GM18870 (cell line): ENCODE results near the gene CD1C.
"Not testable (repeated sequence)": the region's sequence is repeated elsewhere in the genome, so short reads cannot be mapped to it uniquely, and the experiment has no call there.

ENCODE experiments used
- ATAC-seq: cut with Tn5 transposase; IDR thresholded peaks from one replicate; pipeline ENCODE4 v1.9.1; 2021; ENCODE audit warnings: moderate library complexity; ENCODE audit not compliant: unreplicated experiment

Gene CD1C

DNA sequence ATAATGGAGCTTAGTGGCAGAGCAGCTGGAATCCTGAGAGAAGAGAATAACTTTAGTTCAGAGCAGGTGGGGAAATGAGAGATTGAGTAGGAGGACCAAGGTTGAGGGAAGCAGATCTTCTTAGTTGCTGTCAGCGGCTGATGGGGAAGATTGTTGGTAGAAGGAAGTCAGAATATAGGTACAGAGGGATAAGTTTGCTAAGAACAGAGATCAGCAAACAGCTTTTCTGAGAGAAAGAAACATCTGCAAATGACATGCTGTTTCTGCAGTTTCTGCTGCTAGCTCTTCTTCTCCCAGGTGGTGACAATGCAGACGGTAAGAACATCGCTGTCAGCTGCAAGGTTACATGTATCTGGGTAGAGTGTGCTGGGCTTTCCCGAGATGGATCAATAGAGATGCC, at the start of gene CD1C:
CD1C (plus strand) TSS at position 113 of the 400 bp plus-strand sequence; CDS start at position 255, 142 bp downstream.
- no peak for ATAC-seq

- ATAC-seq: no peak
These were observed 43.1 kb upstream of the CD1C start for GRCh38 chr1:158246650-158247049.

DNA sequence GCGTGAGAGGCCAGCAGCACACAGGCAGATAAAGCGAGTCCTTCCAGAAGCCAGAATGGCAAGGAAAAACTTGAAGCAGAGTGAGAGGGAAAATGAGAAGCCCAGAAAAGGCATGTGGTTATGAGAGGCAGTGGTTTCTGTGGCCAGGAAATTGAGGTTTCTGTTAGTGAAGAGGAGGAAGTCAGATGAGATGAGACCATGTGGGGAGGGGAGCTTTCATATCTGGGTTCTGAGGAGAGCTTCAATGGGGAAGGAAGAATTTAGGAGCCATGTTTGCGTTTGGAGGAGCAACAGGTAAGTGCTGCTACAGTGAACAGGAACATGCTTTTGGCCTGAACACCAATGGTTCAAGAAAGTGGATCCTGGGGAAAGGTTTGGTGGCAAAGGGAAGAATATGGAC, 41.6 kb upstream of the CD1C start:
- ATAC-seq: peak; percentile 61

GRCh38 chr1:158248771-158249170, 41.0 kb upstream of the CD1C start:
- ATAC-seq: no peak

- no peak for ATAC-seq
These were observed 40.1 kb upstream of the CD1C start for GRCh38 chr1:158249646-158250045.

- ATAC-seq: no peak
These were observed 38.6 kb upstream of the CD1C start for GRCh38 chr1:158251163-158251562.

DNA sequence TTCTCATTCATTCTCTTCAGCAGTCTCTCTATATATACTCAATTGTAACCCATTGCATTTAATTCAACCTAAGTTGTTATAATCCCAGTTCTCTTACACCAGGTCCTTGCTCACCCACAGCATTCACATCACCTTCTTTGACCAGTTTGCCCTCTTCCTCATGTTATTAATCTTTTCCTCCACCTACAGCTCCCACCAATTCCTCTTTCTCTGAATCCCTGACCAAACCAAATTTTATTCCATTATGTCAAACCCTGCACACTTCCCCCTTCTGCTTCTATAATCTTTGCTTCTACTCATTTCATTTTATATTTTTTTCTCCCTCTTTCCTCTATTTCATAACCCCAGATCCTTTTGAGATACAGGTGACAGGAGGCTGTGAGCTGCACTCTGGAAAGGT, 34.1 kb upstream of the CD1C start:
- no peak for ATAC-seq

- not testable (repeated sequence) for ATAC-seq
These were observed 33.0 kb upstream of the CD1C start for GRCh38 chr1:158256747-158257146.

GRCh38 chr1:158257888-158258287, 31.8 kb upstream of the CD1C start:
- ATAC-seq: no peak

DNA sequence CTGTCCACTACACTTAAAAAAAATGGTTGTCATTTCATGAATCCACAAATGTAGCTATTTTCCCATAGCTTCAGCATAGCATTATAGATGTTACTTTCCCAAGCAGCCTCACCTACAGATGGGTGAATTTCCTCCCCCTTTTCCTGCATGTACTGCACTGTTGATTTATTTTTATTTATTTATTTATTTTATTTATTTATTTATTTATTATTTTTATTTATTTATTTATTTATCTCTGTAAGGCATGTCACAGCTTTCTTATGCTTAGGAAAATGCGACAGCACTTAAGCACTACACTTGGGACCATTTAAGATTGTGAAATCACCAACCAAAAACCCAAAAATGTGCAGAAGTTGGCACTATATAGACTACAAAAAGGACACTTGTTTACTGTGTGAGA, 30.6 kb upstream of the CD1C start:
- no peak for ATAC-seq

DNA sequence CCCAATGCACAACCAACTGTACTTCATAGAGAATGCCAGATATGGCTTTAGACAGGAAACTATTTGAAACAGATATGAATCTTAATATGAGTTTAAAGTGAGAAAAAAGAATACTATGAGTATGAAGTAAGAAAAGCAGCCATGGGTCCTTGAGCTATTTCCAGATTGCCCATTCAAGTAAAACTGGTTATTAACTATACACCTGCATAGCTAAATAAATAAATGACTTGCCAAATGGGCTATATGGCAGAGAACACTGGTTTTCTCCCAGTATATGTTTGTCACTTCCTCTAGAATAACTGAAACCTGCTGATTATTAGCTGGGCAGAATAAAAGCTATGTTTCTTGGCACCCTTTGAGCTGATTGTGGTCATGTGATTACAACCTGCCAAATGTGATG, 17.0 kb upstream of the CD1C start:
- ATAC-seq: no peak

DNA sequence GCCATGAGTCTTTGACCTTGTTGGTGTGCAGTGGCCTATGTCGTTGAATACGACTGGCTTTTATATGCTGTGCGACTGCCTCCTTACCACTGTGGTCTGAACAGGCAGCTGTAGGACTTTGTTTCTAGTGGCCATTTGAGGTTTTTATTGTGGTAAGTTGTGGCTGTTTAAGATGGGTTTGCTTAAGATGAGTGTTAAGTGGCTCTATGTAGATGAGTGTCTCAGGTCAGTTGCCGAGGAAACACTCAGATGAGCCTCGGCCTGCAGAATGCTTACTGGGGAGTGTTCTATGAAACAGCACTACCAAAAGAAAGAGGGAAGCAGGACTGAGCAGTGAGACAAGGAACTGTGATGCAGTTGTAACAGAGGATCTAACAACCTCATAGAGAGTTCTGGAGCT, 14.9 kb upstream of the CD1C start:
- peak; percentile 81 for ATAC-seq

DNA sequence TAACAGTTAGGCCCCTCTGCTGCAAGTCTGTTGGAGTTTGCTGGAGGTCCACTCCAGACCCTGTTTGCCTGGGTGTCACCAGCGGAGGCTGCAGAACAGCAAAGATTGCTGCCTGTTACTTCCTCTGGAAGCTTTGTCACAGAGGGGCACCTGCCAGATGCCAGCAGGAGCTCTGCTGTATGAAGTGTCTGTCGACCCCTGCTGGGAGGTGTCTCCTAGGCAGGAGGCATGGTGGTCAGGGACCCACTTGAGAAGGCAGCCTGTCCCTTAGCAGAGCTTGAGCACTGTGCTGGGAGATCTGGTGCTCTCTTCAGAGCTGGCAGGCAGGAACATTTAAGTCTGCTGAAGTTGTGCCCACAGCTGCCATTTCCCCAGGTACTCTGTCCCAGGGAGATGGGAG, 7.3 kb upstream of the CD1C start:
- not testable (repeated sequence) for ATAC-seq

DNA sequence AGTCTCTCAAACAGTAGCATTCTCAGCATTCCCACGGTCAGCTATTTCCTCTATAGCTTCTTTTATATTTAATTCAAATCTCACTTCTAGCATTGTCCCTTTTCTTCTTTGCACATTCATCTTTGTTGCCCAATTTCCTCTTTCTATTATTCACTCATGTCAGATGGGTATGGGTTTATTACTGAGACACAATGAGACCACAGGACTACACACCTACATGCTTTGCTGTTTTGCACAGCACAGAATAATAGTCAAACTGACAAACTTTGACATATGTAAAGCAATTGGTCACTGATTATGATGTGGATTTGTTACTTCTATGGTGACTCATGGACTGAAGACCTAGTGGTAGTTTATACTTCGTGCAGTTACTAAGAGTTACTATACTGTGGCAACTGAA, 5.8 kb upstream of the CD1C start:
- ATAC-seq: peak; percentile 55

DNA sequence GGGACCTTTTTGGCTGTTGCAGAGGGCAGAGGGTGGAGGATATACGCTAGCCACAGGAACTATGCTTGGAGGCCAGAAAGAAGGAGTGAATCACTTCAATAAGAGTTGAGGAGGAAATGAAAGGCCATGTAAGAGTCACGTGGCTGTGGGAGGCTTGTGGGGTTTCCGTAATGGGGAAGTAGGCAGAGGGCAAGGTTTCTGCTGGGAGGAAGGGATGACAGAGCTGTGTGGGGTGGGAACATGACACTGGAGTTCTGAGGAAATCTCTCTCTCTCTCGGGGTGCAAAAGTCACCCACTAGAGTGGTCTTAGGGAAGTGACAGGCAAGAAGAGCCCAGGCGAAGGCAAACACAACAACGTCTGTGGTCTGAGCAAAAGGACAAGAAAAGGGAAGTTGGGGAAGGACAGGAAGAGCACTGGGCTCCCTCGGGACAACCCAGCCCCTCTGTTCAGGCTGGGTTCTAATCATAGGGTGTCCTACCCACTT, 3.9 kb upstream of the CD1C start:
- ATAC-seq: peak; percentile 62

GRCh38 chr1:158286487-158286886, 3.2 kb upstream of the CD1C start:
- ATAC-seq: no peak

DNA sequence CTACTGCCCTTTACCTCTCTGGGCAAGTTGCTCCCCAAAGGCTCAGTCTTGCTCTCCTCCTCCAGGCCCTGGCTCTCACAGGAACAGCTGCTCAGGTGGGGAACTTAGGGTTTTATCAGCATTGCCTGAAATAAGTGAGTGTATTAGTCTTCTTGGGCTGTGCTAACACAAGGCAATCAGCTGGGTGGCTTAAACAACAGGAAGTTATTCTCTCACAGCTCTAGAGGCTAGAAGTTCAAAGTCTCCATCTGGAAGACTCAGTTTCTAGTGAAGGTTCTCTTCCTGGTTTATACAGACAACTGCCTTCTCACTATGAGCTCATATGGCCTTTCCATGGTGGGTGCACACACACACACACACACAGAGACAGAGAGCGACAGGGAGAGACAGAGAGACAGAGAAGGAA, 2.8 kb upstream of the CD1C start:
- ATAC-seq: no peak

GRCh38 chr1:158290321-158290844, 660 bp downstream of the CD1C start:
- ATAC-seq: no peak

DNA sequence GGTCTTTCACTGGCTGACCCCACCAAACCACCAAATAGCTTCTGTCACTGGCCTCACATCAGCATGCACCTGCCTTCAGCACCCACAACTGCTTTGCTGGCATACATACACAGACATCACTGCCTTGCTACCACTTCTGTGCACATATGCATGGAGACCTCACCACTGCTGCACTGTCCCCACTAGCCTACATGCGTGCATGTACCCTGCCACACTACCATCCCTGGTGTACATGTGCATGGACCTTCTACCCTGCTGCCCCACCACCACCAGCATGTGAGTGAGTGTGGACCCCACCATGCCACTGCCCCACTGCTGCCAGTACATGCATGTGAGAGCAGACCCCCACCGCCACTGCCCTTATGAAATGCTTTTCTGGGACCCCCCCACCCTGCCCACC, 6.1 kb downstream of the CD1C start:
- ATAC-seq: no peak

GRCh38 chr1:158310623-158311022, 20.9 kb downstream of the CD1C start:
- peak; percentile 55 for ATAC-seq

DNA sequence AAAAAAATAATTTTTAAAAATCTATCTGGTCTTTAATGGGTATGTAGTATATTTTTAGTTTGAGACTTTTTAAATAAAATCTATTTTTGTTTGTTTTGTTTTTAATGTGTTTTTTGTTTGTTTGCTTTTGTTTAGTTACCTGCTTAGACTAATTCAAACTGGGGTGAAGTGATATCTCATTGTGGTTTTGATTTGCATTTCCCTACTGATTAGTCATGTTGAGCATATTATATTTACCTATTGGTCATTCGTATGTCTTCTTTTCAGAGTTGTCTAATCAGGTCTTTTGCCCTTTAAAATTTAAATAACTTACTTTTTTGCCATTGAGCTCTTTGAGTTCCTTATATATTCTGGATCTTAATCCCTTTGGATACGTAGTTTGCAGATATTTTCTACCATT, 21.3 kb downstream of the CD1C start:
- peak; percentile 33 for ATAC-seq

GRCh38 chr1:158323866-158324265, 34.1 kb downstream of the CD1C start:
- no peak for ATAC-seq

- no peak for ATAC-seq
These were observed 34.7 kb downstream of the CD1C start for GRCh38 chr1:158324395-158324794.
